Uterus (tissue), 2 donors: Measurements from ENCODE around the gene CTIF.

Source experiments
- CTCF ChIP-seq, 4 experiments: fragments of 200-600 bp in 2 of 4; fragments of 450-650 bp in 2 of 4; sonication (generic) in 2 of 4; IDR thresholded peaks; one replicate each; pipeline ENCODE4 v1.5.1; 2016 to 2019; ENCODE audit warnings: antibody characterized with exemption in 4 of 4, mild to moderate bottlenecking in 2 of 4, moderate library complexity in 1 of 4
- POLR2A ChIP-seq, 2 donors: fragments of 450-650 bp; IDR thresholded peaks; one replicate each; pipeline ENCODE4 v1.6.1; 2016; ENCODE audit warnings: antibody characterized with exemption in 2 of 2, mild to moderate bottlenecking in 1 of 2, moderate library complexity in 1 of 2

GRCh38 chr18:48828691-48829442, 290.0 kb downstream of the CTIF start:
- TF ChIP-seq CTCF (IDR thresholded peaks at IDR 0.05) = no peak
- no peak for TF ChIP-seq POLR2A (IDR thresholded peaks at IDR 0.05)
